Lung (tissue), 12 donors: Measurements from ENCODE around the gene CCDC178. TPM values are rescaled to one million over a fixed set of nuclear protein-coding genes. Genes with fewer than 3 reads are reported as not detected.

Experiments
- ATAC-seq: fragments of 200-7000 bp; cut with Tn5 transposase; one replicate; pipeline ENCODE4 v1.9.1; 2020; ENCODE audit warnings: moderate number of reproducible peaks; ENCODE audit not compliant: insufficient read depth, low FRiP score
- DNase-seq, 3 donors: peaks; one replicate each; pipeline ENCODE4 v3.0.0-alpha.2; 2013 to 2017
- H3K27ac ChIP-seq, 2 donors: one replicate each; pipeline ENCODE4 v1.5.1; 2013; ENCODE audit warnings: mild to moderate bottlenecking in 2 of 2, moderate library complexity in 2 of 2, control low read depth in 1 of 2, inconsistent platforms in 1 of 2, low read depth in 1 of 2, low read length in 1 of 2
- H3K27me3 ChIP-seq, 3 donors: one replicate each; pipeline ENCODE4 v1.5.1; 2013; ENCODE audit warnings: low read length in 2 of 3; ENCODE audit not compliant: control insufficient read depth in 3 of 3, insufficient read depth in 3 of 3
- H3K36me3 ChIP-seq, 4 donors: one replicate each; pipeline ENCODE4 v1.5.1; 2013; ENCODE audit warnings: low read length in 4 of 4, mild to moderate bottlenecking in 1 of 4, moderate library complexity in 1 of 4; ENCODE audit not compliant: control insufficient read depth in 4 of 4, insufficient read depth in 4 of 4
- H3K4me1 ChIP-seq, 5 donors: one replicate each; pipeline ENCODE4 v1.5.1; 2013; ENCODE audit warnings: low read length in 5 of 5, mild to moderate bottlenecking in 2 of 5, moderate library complexity in 1 of 5; ENCODE audit not compliant: control insufficient read depth in 5 of 5, insufficient read depth in 5 of 5
- H3K4me3 ChIP-seq: one replicate; pipeline ENCODE4 v1.5.1; 2013; ENCODE audit warnings: mild to moderate bottlenecking, control low read depth, moderate library complexity
- H3K9ac ChIP-seq, 2 donors: one replicate each; pipeline ENCODE4 v1.5.1; 2013; ENCODE audit warnings: low read length in 2 of 2, control low read depth in 1 of 2; ENCODE audit not compliant: insufficient read depth in 1 of 2
- H3K9me3 ChIP-seq, 4 donors: one replicate each; pipeline ENCODE4 v1.5.1; 2013; ENCODE audit warnings: low read length in 3 of 4, mild to moderate bottlenecking in 1 of 4, moderate library complexity in 1 of 4; ENCODE audit not compliant: control insufficient read depth in 4 of 4, insufficient read depth in 3 of 4
- WGBS, 2 donors: extraction: QIAGEN DNeasy Blood & Tissue Kit; methylation state at CpG; one replicate each; pipeline ENCODE4 v1.1.7; 2013; 5-methylcytosine and 5-hydroxymethylcytosine counted together
- polyA plus RNA-seq, 2 donors: library from polyadenylated mRNA; stranded (reverse); fragments of 200-250 nt; gene quantifications; one replicate each; pipeline ENCODE4 v1.2.1, GENCODE V29; 2013
- total RNA-seq, 2 donors: library from RNA; depleted of rRNA in 1 of 2; stranded (reverse); fragments of >200 nt in 1 of 2; gene quantifications; one replicate each; pipeline ENCODE4 v1.2.1, GENCODE V29; 2014 to 2021
- TF ChIP-seq, protein P1 (sequence below): IDR thresholded peaks from 2 replicates; pipeline ENCODE4 v1.5.1; 2012; ENCODE audit warnings: mild to moderate bottlenecking; ENCODE audit errors: control extremely low read depth, extremely low read depth
- donor health status: control.
- donor health status: control.
- donor health status: Bipolar disorder and iron deficiency.
- donor health status: healthy.
- donor health status: DM: yes; HTN: yes; CAD: no.

The CCDC178 gene
- total and polyA plus RNA-seq, 4 donors: 0.08 to 1.1 (median 0.77) TPM

DNA sequence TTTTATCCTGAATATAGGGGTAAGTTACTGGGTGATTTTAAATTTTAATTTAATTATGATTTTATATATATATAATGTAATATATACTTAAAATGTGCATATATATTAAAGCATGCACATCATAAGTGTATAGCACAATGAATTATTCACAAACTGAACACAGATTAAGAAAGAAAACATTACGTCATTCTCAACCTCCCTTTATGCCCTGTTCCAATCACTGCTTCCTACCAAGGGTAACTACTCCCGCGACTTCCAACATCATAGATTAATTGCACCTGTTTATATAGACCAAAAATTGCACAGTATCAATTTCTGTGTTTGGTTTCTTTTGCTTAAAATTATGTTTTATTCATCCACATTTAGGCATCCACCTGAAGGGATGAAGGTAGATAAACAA lies 366.4 kb downstream of the CCDC178 start:
- H3K9ac ChIP-seq: no peak overlapping the region
- TF ChIP-seq, protein P1, sequence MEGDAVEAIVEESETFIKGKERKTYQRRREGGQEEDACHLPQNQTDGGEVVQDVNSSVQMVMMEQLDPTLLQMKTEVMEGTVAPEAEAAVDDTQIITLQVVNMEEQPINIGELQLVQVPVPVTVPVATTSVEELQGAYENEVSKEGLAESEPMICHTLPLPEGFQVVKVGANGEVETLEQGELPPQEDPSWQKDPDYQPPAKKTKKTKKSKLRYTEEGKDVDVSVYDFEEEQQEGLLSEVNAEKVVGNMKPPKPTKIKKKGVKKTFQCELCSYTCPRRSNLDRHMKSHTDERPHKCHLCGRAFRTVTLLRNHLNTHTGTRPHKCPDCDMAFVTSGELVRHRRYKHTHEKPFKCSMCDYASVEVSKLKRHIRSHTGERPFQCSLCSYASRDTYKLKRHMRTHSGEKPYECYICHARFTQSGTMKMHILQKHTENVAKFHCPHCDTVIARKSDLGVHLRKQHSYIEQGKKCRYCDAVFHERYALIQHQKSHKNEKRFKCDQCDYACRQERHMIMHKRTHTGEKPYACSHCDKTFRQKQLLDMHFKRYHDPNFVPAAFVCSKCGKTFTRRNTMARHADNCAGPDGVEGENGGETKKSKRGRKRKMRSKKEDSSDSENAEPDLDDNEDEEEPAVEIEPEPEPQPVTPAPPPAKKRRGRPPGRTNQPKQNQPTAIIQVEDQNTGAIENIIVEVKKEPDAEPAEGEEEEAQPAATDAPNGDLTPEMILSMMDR: no peak
- H3K9me3 ChIP-seq: no peaks in the 10 kb centered on the region
- ATAC-seq (no peak), DNase-seq (no peak)
- 94 to 95% methylated on average over 3 of the region's 3 CpGs for WGBS, 2 donors
- H3K27ac ChIP-seq: no peak overlapping the region
- H3K4me1 ChIP-seq: no peaks in the 10 kb centered on the region
- no peaks in the 10 kb centered on the region for H3K27me3 ChIP-seq
- H3K36me3 ChIP-seq: no peaks in the 10 kb centered on the region
- H3K4me3 ChIP-seq: no peak overlapping the region

DNA sequence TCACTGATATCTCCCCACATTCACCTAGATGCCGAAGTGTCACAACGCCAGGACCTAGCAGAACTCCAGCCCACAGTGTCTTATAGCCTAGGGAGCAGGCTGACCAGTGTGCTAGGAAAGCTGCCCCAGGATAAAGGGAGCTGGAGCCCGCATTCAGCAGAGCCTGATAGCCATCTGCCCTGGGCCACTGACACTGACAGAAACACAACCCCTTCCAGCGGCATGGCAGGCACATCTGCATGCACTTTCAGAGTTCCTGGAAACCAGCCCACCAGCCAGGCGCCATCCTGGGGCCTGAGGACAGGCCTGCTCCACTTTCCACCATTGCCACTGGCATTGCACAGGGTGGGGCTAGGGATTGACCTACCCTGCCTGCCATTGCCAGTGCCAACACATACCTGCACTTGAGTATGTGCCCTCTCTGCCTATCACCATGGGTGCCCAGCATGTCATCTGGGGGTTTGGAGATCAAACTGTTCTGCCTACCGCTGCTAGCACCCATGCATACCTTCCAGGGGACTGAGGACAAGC lies 377.6 kb downstream of the CCDC178 start:
- ATAC-seq (no peak), DNase-seq (no peak)
- H3K27ac ChIP-seq: no peak overlapping the region
- WGBS, 2 donors: 90 to 93% methylated on average over 6 of the region's 6 CpGs
- no peaks in the 10 kb centered on the region for H3K36me3 ChIP-seq
- TF ChIP-seq, protein P1: no peak
- H3K4me3 ChIP-seq: no peak overlapping the region
- no peaks in the 10 kb centered on the region for H3K4me1 ChIP-seq
- H3K27me3 ChIP-seq: no peaks in the 10 kb centered on the region
- no peak overlapping the region for H3K9ac ChIP-seq
- no peaks in the 10 kb centered on the region for H3K9me3 ChIP-seq

DNA sequence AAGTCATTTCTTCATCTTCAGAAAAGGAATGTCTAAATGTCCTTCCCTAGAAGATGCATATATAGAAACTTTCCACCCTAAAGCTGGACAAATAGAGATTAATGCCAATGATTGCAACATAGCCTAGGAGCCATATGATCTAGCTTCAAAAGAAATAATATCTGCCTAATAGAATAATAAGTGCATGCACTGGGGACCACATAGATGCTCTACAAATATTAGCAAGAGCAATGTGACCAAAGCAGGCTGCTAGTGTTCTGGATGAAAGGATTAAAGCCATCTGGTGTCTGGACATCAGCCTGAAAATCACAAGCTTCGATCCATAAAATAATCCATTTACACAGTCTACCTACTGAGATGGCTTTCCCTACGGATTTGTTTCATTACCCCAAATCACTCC lies 387.6 kb downstream of the CCDC178 start:
- peak in 2 of 3 donors; percentile 4 to 28 for DNase-seq
- Histone ChIP-seq H3K9ac (no peak overlapping the region), H3K27me3 (no peaks in the 10 kb centered on the region), H3K9me3 (peaks cover 0 to 2% (median 0%) of the 10 kb centered on the region in 4 donors), H3K36me3 (no peaks in the 10 kb centered on the region), H3K4me3 (no peak overlapping the region), H3K4me1 (peaks cover 0 to 13% (median 0%) of the 10 kb centered on the region in 5 donors), H3K27ac (no peak overlapping the region)
- 80 to 83% methylated on average over 2 of the region's 2 CpGs for WGBS, 2 donors
- no peak for ATAC-seq
- TF ChIP-seq, protein P1: no peak

DNA sequence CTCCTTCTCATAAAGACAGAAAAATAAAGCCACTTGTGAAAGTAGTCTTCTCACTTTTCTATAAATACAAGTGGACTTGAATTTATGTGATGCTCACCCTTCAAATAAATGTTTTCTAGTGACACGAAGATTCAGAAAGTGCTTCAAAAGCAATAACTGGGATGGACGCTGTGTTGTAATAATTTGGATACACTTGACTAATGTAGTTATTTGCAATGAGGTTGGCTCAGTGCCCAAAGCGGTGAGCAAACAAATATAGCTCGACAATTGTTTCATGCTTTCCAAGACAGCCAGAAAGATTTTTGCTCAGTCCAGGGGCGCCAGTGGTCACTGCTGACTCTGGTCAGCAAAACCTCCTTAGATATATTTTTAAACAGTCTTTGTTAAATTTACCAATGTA lies 389.1 kb downstream of the CCDC178 start:
- Histone ChIP-seq H3K4me1 (peaks cover 0 to 13% (median 0%) of the 10 kb centered on the region in 5 donors), H3K27me3 (no peaks in the 10 kb centered on the region), H3K9me3 (peaks cover 0 to 2% (median 0%) of the 10 kb centered on the region in 4 donors), H3K36me3 (no peaks in the 10 kb centered on the region), H3K27ac (no peak overlapping the region), H3K4me3 (no peak overlapping the region), H3K9ac (no peak overlapping the region)
- whole genome bisulfite sequencing, 2 donors: 40 to 66% methylated on average over 5 of the region's 5 CpGs
- ATAC-seq (no peak), DNase-seq (peak; percentile 28 to 66 (median 42))
- TF ChIP-seq, protein P1: no peak
